KG1 (cell line): ENCODE measurements around the gene RMDN2.
"Not testable (repeated sequence)": the region's sequence is repeated elsewhere in the genome, so short reads cannot be mapped to it uniquely, and the experiment has no call there.

Source experiments
- DNase-seq: peaks from one replicate; lab custom pipeline; 2025; lab: John Stamatoyannopoulos, UW

The RMDN2 gene

DNA sequence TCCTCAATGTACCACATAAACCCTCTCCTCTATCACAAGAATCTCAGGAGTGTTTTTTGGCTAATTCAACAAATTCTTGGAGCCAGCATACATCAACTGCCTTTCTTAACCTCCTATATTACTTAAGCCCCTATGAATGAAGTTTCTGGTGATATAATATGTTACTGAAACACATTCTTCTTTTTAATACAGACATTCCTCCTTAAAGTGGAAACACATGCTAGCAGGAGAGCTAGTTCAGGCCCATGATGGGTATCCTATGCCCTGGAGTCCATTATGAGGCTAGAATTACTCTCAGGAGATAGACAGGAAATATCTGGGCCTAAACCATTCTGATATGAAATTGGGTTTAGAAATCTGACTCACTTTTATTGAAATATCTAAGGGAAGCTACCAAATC lies 26.6 kb upstream of the RMDN2 start:
- DNase-seq = no peak

DNA sequence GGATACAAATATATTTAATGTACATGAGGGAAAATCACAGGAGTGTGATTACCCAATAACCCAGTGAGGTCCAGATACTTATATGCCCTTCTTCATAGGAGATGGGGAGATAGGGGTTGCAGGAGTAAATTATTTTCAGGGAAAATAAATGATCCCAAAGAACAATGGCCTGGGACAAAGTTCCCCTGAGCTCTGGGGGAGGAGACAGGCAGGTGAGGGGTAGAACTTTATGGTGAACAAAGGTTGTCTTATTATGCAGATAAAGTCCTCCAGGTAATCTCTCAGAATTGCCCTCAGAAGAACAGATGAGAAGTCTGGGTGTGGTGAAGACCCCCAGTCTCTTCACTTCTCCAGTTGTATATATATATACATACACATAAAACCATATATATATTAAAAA lies 22.1 kb upstream of the RMDN2 start:
- no peak for DNase-seq

DNA sequence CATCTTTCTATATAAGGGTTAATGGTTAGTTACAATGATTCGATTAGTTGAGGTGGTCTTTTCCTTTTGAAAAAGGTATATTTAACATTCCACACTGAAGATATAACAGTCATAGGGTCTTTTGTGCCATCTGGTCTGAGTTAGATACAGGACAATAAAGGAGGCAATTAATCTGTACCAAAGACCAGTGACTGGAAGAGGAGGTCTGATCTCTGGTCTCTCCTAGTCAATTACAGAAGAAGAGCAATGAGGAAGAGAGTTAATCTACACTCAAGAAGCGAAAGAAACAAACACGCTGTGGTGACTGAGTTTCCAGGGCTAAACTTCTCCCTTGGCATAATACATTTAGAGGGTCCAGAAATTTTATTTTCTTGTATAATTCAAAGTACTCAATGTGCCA lies 20.7 kb upstream of the RMDN2 start:
- DNase-seq = no peak

DNA sequence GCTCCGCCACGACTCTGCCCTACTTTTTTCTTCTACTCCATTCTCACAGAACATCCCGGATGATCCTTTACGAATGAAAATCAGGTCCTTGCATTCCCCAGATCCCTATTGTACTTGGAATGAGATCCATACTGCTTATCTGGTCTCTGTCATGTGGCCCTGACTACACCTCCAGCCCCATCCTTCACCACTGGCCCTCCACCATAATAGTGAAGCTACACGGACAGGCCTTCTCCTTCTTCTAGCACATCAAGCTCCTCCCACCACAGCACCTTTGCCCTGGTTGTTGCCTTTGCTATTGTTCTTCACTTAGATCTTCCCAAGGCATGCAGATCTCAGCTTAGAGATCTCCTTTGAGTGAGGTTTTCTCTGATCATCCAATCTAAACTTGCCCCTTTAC lies 20.1 kb upstream of the RMDN2 start:
- DNase-seq = no peak

DNA sequence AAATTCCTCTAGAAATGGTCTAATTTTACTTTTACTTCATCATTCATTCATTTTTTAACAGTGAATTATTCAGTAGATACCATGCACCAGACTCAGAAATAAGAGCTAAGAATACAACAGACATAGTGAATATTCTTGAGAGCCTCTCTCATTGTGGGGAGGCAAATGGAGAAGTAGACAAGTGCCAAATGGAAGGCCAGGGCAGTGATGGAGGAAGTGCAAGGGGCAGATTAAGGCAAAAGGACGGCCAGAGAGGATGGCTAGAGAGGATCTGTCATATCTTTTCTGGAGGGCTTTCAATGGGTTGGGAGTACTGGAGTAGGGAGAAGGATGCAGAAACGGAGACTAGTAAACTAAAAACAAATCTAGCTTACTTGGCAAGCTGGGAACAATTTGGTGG lies 19.0 kb upstream of the RMDN2 start:
- no peak for DNase-seq

DNA sequence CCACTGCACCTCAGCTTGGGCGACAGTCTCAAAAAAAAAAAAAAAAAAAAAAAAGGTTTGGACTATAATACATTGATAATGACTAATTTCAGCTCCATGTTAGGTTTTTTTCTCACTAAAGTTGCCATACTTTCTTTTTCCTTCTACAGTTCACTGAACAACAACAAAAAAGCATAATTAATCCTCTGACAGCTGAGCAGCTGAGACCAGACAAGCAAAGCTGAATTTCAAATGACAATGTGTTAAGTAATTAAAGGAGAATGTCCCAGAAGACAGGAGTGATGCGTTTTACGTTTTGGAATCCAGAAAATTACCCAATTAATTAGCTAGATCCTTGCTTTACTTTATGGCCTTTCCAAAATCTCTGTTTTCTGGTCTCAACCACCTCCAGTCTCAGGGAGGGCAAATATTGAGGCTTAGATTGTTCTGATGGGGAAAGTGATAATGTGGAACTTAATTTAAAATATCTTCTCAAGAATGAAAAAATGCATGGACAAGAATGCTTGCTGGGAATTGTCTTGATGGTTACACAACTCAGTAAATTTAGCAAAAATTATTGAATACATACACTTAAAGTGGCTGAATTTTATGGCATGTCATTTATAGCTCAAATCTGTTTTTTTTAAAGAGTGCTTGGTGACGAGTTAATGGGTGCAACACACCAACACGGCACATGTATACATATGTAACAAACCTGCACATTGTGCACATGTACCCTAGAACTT lies 17.4 kb upstream of the RMDN2 start:
- DNase-seq = no peak

DNA sequence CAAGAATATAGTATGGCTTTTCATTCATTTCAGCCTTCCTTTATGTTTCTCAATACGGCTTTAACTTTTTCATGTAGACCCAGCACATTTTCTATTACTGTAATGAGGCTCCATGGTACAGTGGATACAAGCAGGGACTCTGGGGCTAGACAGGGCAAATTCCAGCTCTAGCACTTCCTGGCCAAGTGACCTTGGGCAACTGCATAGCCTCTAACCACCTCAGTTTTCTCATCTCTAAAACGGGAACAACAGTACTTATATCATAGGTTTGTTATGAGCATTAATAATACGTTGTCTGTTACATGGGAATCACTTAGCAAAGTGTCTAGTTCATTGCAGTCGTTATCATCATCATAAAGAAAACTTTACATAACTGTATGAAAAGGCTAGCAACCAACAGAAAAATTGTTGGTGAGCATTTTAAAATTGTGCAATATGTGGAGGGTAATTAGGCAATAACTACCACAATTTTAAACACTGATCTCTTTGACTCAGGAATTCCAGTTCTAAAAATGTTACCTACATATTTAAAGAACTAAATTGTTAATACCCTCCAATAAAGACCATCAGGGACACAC lies 13.7 kb upstream of the RMDN2 start:
- no peak for DNase-seq

DNA sequence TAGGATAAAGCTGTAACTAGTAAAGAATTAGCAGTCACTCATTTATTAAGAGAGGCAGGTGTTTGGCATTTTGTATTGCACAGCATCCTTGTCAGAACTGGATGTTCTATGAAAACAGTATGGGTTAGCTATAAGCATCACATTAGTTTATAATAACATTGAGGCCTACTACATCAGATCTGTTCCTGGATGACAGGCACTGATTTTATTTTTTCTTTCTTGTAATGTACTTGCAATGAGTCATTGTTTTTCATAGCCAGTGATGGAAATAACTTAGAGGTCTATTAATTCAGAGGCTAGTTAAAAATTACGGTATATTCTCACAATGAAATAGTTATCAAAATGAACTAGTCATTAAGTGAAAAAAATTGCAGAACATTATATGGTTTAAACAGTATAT lies 13.0 kb upstream of the RMDN2 start:
- no peak for DNase-seq

DNA sequence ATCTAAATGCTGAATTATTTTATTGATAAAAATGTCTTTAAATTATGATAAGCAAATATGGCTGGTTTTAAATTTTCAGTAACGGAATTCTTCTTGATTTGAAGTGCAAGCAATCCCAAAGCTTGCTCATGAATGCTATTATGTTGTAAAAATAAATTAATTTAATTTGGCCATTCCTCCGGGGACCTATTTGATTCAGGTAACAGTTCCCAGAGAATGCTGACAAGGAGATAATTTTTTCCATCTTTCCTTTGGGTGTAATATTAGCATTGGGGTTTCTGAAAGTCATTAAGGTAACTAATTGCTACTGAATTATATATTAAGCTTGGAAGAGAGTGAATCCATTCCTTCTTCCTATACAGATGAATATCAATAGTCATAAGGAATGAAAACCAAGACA lies 12.5 kb upstream of the RMDN2 start:
- no peak for DNase-seq

DNA sequence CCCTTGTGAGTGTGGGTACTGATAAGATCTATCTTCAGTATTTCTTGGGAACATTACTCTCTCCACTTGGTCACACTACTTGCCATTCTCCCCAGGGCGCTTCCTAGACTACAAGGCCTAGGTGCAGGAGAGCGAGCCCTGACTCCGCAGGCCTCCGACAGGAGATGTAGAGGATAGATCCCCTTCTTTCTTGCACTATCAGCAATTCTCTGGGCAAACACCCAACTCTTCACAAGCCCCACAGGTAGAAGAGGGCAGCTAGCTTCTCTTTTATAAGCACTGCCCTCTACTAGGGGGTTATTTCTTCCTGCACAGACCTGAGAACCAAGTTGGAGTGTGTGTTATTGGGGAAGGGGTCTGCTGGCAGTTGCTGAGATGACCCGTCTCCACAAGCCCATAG lies 10.7 kb upstream of the RMDN2 start:
- no peak for DNase-seq

DNA sequence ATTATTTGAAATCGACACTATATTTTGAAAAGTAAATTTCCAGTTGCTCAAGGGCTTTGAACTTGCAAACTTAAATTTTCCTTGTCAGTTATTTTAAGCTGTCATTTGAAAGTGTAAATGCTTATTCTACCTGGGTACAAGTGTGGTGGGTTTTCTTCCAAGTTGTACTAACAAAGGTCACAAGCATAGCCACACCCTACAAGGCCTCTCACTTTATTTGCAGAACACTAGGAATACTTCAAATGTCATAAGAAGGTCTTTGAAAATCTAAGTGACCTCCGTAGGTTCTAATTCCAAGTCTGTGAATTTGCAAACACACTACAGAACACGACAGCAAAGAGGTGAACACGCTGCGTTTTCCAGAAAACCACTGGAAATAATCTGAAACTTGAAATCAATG lies 9.3 kb upstream of the RMDN2 start:
- no peak for DNase-seq

DNA sequence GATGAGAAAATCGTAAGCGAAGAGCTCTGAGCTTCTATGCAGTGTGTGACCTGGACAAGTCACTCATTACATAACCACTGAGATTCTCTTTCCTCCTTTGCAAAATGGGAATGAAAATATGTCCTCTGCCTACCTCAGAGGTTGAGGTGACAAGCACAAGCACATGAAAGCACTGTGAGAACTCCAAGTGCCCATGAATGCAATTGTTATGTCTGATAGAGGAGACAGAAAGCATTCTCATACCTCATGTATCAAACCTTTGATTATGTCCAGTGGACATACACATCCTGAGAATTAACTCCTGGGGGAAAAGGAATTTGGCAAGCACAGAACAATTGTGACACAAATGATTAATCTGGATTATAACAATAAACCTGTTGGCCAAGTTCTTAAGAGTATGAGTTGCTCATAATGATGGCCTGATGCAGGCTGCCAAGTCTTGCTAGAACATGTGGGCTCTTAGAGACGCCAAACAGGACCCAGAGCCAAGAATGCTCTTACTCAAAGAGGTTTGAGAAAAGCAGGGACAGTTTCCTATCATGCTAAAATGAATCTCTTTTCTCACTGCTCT lies 8.5 kb upstream of the RMDN2 start:
- DNase-seq = no peak

DNA sequence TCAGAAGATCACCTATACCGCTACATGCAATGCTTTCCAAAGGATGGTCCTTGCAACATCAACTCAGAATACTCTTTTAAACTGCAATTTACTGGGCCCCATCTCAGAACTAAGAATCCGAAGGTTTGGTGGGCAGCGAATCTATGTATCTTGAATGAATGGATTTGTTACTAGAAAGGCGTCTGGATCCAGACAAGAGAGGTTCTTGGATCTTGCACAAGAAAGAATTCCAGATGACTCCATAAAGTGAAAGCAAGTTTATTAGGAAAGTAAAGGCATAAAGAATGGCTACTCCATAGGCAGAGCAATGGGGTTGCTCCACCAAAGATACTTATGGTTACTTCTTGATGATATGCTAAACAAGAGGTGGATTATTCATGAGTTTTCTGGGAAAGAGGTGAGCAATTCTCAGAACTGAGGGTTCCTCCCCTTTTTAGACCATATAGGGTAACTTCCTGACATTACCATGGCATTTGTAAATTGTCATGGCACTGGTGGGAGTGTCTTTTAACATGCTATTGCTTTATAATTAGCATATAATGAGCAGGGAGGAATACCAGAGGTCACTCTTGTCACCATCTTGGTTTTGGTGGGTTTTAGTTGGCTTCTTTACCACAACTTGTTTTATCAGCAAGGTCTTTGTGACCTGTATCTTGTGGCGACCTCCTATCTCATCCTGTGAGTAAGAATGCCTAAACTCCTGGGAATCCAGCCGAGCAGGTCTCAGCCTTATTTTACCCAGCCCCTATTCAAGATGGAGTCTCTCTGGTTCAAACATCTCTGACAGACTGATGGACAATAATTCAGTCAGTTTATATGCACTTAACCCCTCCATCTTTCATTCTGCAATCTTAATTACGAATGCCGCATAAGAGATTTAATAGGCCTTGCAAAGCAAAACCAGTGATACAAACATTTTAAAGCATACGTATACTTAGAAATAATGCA lies 7.5 kb upstream of the RMDN2 start:
- no peak for DNase-seq

DNA sequence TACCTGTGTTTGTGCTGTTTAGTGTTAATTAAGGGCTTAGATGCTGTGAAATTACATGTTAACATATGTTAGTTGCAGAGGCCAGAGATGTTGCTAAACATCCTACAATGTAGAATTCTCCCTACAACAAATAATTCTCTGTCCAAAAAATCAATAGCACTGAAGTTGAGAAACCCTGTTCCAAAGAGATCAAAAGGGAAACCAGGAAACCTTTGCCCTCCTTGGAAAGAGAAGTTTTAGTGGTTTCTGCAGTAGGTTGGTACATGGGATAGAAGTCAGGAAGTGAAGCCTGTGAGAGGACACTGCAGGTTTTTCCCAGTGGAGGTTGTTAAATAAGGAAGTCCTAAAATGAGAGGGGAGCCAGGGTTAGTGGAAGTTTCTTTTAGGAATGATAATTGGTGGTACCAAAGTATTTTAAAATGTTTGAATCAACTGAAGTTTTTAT lies 6.3 kb upstream of the RMDN2 start:
- no peak for DNase-seq

DNA sequence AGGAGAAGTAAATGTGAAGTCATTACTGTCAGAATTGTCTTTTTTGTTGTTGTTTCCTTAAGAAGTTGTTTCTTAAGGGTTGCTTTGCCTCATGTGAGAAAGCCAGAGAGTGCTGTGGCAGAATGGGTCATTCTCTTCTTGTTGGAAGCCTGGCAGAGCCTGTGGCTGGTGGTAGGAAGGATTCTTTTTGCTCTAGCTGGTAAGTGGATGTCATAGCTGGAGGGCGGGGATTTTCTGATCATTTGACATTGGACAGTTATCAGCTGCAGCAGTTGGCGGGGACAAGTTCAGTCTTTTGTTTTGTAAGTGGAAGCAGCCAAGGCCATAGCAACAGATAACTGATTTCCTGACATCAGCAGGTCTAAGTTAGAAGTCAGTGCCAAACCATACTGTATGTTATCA lies 5.5 kb upstream of the RMDN2 start:
- no peak for DNase-seq

DNA sequence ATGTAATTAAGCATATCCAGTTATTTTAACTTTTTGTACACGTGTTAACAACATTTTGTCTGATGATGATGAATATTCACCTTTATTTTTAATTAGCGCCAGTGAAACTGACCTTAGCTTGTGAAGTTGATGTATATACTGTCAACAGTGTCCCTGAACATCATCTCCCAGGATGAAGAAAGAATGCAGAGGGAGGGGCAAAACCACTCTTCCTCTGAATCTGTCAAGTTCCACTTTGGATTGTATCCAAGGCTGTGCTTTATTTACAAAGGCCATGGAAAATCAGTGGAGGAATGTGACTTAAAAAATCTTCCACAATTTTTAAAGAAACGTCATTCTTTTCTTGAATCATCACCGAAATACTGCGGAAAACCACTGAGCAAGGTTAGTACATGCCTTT lies 4.5 kb upstream of the RMDN2 start:
- DNase-seq = no peak

DNA sequence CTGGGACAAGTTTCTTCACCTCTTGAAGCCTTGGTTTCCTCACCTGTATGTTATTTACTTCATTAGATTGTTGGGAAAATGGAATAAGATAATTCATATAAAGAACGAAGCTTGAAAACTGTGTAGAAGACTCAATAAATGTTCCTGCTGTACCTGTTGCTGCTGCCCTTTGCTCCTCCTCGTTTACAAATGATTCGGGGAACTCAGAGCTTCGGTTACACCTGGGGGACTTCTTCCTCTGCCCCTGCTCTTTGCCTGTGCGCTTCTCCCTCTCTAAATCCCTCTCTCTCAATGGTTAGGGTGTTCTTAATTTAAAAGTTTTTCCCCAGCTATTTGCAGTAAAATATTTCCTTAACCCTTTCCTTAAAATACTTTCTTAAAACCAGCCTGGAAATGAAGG lies 3.3 kb upstream of the RMDN2 start:
- DNase-seq = no peak

DNA sequence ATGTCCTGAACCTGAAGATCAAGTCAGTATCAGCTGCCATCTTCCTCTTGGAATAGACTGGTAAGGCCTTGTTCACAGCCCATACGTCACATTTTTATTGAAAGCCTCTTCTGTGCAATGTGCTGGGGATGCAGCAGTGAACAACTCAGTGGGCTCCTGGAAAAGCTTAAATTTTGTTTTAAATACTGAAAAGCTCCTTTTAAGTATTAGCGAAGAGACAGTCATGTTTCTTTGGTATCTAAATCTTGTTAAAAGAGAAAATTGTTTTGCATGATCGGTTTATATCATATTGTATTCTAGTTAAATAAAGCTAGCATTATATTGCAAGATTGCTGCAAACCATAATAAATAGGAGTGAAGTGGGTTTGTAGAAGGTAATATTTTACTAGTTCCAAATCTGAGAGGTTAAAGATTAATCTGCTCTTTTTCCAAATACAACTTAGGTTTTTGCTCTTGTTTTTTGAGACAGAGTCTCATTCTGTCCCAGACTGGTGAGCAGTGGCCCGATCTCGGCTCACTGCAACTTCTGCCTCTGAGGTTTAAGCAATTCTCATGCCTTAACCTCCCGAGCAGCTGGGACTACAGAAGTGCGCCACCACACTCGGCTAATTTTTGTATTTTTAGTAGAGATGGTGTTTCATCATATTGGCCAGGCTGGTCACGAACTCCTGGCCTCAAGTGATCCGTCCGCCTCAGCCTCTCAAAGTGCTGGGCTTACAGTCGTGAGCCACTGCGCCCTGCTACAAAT lies 1.6 kb upstream of the RMDN2 start:
- no peak for DNase-seq

DNA sequence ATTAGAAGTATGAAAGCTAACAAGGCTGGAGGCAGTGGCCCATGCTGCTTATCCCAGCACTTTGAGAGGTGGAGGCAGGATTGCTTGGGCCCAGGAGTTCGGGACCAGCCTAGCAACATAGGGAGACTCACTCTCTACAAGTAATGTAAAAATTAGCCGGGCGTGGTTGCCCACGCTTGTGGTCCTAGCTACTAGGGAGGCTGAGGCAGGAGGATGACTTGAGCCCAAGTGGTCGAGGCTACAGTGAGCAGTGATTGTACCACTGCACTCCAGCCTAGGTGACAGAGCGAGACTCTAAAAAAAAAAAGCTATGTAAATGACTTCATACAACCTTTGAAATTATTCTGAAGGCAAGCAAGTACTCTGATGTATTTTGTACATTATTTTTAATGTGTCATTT lies 1.5 kb downstream of the RMDN2 start:
- DNase-seq = no peak

DNA sequence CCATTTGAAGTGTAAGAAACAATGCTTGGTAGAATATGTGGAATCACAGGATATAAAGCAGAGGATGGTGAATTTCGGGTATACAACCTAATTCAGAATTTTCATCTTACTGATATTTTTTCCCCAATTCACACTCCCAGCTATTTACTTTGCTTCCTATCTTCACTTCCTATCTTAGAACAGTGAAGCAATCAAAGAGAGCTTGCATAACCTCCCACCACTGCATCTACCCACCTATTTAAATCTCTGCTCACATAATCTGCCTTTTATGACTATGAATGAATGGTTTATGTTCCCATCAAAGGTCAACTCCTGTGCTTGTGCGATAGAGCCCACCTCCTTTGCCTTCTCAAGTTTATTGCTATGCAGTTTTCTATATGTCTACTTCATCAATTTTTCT lies 3.3 kb downstream of the RMDN2 start:
- no peak for DNase-seq

DNA sequence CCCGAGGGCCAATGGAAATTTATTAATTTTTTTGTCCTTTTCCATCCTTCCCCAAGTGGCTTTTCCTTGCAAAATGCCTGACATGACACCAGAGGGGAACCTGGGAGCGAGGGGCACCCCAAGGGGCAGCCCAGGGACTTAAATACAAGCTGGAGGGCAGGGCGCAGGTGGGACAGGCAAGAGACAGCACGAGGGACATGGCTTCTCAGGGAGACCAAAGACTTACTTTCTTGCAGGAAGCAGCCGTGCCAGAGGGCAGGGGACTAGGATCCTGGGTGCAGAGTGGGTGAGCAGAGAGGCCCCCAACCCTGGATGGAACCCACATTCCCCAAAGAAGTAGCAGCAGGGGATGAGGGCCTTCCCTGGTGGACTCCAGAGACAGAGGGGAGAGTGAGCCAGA lies 5.3 kb downstream of the RMDN2 start:
- DNase-seq = not testable (repeated sequence)

DNA sequence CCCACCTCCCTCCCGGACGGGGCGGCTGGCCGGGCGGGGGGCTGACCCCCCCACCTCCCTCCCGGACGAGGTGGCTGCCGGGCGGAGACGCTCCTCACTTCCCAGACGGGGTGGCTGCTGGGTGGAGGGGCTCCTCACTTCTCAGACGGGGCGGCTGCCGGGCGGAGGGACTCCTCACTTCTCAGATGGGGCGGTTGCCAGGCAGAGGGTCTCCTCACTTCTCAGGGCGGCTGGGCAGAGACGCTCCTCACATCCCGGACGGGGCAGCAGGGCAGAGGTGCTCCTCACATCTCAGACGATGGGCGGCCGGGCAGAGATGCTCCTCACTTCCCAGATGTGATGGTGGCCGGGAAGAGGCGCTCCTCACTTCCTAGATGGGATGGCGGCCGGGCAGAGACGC lies 7.8 kb downstream of the RMDN2 start:
- not testable (repeated sequence) for DNase-seq
